NCI-H2107 (cell line): Measurements from ENCODE around the gene THOP1.

Experiments used
- DNase-seq: peaks from one replicate; lab custom pipeline; 2025; lab: John Stamatoyannopoulos, UW

The THOP1 gene

GRCh38 chr19:2762783-2763496 lies 22.4 kb upstream of the THOP1 start:
- DNase-seq, result no peak

- DNase-seq, result no peak
These were observed 21.6 kb upstream of the THOP1 start for GRCh38 chr19:2763687-2764086.

DNA sequence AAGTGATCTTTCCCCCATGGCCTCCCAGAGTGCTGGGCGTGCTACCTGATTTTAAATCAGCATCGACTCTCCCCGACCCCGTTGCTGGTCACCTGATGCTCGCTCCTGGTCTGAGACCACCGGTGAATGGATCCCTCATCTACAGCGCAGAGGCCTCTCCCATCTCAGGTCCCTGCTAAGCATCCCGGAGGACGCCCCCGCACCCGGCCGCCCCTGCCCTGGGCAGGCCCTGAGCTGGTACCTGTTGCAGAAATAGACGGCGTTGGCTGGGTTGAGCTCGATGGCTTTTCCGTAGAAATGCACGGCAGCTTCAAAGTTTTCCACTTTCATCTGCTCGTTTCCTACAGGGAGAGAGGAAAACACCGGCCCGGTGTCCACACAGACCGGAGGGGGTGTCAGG lies 20.4 kb upstream of the THOP1 start:
- DNase-seq, result no peak

GRCh38 chr19:2765376-2765775 lies 19.9 kb upstream of the THOP1 start:
- DNase-seq, result no peak

- DNase-seq, result no peak
These were observed 18.5 kb upstream of the THOP1 start for GRCh38 chr19:2766594-2767372.

GRCh38 chr19:2767688-2768087 lies 17.6 kb upstream of the THOP1 start:
- DNase-seq, result no peak

DNA sequence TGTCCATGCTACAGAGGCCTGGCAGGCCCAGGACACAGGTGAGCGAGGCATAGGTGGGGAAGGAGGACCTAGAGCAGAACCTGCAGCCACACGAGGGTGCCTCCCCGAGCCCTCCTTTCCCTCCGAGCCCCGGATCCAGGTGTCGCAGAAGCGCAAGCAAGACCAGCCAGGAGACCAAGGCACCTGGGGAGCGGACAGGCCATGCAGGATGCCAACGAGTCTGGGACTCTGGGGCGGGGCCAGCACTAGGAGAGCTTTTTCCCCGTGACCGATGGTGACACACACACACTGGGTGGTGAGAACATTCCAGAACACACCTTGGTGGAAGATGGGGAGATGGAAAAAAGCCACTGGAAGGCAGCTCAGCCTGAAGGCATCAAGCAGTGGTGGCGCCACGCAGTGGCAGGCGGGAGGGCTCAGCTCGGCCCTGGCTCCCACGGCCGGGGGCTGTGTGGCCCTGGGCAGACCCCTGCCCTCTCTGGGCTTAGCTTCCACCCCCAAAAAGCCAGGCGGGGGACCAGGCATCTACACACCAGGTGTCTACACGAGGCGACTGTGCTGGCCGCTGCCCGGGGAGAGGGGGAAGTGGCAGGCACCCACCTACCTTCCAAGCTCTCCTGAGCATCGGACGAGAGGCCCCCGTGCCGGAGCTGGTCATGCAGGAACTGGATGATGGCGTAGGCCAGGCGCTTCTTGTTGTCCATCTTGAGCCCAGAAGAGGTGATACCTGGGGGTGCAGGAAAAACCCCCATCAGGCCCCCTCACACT lies 16.8 kb upstream of the THOP1 start:
- DNase-seq, result no peak

GRCh38 chr19:2769218-2769617 lies 16.1 kb upstream of the THOP1 start:
- DNase-seq, result no peak

GRCh38 chr19:2770055-2771013 lies 15.0 kb upstream of the THOP1 start:
- DNase-seq, result no peak

- no peak for DNase-seq
These were observed 13.3 kb upstream of the THOP1 start for GRCh38 chr19:2771786-2772674.

- no peak for DNase-seq
These were observed 11.1 kb upstream of the THOP1 start for GRCh38 chr19:2774083-2774679.

DNA sequence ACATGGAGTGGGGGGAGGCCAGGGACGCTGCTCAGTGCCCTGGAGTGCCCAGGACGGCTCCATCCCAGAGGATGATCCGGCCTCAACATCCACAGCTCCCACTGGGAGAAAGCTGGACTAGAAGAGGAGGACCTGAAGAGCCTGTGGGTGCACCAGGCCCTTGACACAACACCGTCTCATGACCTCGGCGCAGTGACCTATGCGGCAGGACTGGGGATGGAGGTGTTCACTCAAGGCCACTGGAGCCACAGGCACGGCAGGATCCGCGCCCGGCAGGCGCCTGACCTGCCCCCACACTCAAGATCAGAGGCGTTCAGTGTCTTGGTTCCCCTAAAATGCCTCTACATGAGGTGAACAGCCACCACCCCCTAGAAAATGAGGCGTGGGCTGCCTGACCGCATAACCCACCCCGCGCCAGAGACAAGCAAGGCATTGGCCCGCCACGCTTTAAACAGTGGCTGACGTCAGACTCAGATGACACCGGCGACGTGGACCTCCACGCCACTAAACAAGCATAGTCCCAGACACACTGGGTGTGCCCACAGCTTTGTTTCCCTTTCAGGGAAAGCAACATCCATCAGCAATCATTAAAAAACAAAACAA lies 10.2 kb upstream of the THOP1 start:
- no peak for DNase-seq

DNA sequence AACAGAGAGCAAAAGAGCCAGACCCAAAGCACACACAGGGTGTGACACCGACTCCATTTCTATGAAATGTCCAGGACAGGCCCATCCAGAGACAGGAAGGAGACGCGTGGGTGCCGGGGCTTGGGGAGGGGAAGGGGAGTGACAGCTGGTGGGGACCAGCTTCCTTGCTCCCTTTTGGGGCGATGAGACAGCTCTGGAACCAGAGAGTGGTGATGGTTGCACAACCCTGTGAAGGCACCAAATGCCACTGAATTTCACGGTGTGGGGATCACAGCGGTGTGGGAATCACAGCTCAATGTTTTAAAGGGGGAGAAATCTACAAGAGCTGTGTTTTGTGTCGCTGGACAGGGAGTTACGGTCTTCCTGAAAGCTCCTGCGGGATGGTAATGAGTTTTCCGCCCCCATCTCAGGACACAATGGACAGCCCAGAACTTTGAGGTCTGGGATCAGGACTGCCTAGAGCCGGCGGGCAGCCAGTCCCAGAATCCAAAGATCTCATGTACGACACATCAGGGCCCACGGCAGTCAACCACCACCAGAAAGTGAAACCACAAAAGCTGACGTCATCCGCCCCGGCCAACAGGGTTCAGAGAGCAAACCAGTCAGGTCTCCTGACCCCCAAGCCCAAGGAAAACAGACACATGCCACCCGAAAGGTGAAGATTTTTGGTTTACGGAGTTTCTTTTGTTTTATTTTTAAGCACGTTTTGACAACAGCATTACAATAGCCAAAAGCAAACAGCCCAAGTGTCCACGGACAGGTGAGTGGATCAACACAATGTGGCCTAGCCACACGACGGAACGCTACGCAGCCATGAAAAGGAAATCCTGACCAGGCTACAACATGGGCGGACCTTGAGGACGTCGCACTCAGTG lies 9.5 kb upstream of the THOP1 start:
- no peak for DNase-seq

- DNase-seq, result no peak
These were observed 7.2 kb upstream of the THOP1 start for GRCh38 chr19:2777952-2778683.

- no peak for DNase-seq
These were observed 6.1 kb upstream of the THOP1 start for GRCh38 chr19:2779121-2779740.

GRCh38 chr19:2780284-2780683 lies 5.0 kb upstream of the THOP1 start:
- DNase-seq, result no peak

DNA sequence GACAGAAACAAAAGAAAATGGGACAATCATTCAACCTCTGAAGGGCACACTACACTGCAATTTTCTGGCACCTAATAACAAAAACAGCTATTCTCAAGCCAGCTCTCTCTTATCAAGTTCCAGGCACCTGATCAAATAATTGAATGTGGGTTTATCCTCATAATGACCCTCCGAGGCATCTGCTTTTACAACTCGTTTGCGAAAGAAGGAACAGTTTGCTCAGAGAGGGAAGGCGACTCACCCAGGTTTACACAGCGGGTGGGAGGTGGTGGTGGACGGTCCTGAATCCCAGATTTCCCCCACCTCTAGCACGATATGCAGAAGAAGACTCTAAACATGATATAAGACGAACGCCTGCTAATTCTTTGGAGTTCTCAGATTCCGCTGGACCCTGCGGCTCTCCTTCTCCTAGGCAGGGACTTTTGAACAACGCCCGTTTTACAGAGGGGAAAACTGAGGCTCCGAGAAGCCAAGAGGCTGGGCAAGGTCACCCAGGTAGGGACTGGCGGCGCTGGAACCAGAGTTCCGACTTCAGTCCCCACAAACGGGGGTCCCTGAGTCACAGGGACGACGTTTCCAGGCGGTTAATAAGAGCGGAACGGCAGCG lies 2.9 kb upstream of the THOP1 start:
- DNase-seq, result no peak
